HG03045 (cell line): Measurements from ENCODE around the gene FAM219A.
"Not testable (repeated sequence)": the region's sequence is repeated elsewhere in the genome, so short reads cannot be mapped to it uniquely, and the experiment has no call there.

Experiments used
- ATAC-seq: cut with Tn5 transposase; IDR thresholded peaks from one replicate; pipeline ENCODE4 v1.9.1; 2021; ENCODE audit warnings: mild to moderate bottlenecking, moderate library complexity; ENCODE audit not compliant: unreplicated experiment

FAM219A gene

GRCh38 chr9:34352957-34353356, 105.4 kb downstream of the FAM219A start:
- ATAC-seq = not testable (repeated sequence)

GRCh38 chr9:34352122-34352652, 106.2 kb downstream of the FAM219A start:
- not testable (repeated sequence) for ATAC-seq

- ATAC-seq = no peak
These were observed 109.0 kb downstream of the FAM219A start for GRCh38 chr9:34349324-34349723.
